Kidney epithelial cell (primary cell): ENCODE data around the gene COL13A1. TPM values are rescaled to one million over a fixed set of nuclear protein-coding genes. Genes with fewer than 3 reads are reported as not detected.

Source experiments
- DNase-seq: peaks from one replicate; pipeline ENCODE4 v3.0.0-alpha.2; 2010; ENCODE audit warnings: low read depth
- H3K27me3 ChIP-seq: 2 replicates; pipeline ENCODE4 v1.6.0; 2011; ENCODE audit warnings: low read length; ENCODE audit not compliant: control insufficient read depth, insufficient read depth
- H3K36me3 ChIP-seq: 2 replicates; pipeline ENCODE4 v1.5.1; 2011; ENCODE audit warnings: low read length; ENCODE audit not compliant: control insufficient read depth, insufficient read depth
- H3K4me3 ChIP-seq: 2 replicates; pipeline ENCODE4 v1.5.1; 2011; ENCODE audit warnings: low read depth, mild to moderate bottlenecking, control low read depth, low read length
- CTCF ChIP-seq: IDR thresholded peaks from 2 replicates; pipeline ENCODE4 v1.5.1; 2011; ENCODE audit warnings: mild to moderate bottlenecking, moderate library complexity, low read length, control low read depth, inconsistent platforms; ENCODE audit not compliant: insufficient read depth, poor library complexity, severe bottlenecking
- total RNA-seq: library from RNA; depleted of rRNA; stranded (reverse); fragments of >200 nt; gene quantifications from 2 replicates; pipeline ENCODE4 v1.2.3, GENCODE V29; 2015

COL13A1 gene
- total RNA-seq, 1 donor from 2014 or later, result 1.7 TPM

- no peak for TF ChIP-seq CTCF
- H3K36me3 ChIP-seq, result no peaks in the 10 kb centered on the region
- no peak overlapping the region for H3K4me3 ChIP-seq
- H3K27me3 ChIP-seq, result no peaks in the 10 kb centered on the region
- DNase-seq, result no peak
Measured at GRCh38 chr10:69939481-69939880, 137.8 kb downstream of the COL13A1 start.

- no peaks in the 10 kb centered on the region for H3K27me3 ChIP-seq
- DNase-seq, result no peak
- H3K4me3 ChIP-seq, result no peak overlapping the region
- H3K36me3 ChIP-seq, result no peaks in the 10 kb centered on the region
- no peak for TF ChIP-seq CTCF
Measured at GRCh38 chr10:69941730-69942129, 140.0 kb downstream of the COL13A1 start.

- no peak for DNase-seq
- Histone ChIP-seq H3K36me3 (no peaks in the 10 kb centered on the region), H3K27me3 (no peaks in the 10 kb centered on the region)
Measured at GRCh38 chr10:69943292-69943820, 141.7 kb downstream of the COL13A1 start.

GRCh38 chr10:69944761-69945160 lies 143.1 kb downstream of the COL13A1 start:
- H3K36me3 ChIP-seq, result no peaks in the 10 kb centered on the region
- no peak for DNase-seq
- H3K4me3 ChIP-seq, result no peak overlapping the region
- TF ChIP-seq CTCF, result no peak
- H3K27me3 ChIP-seq, result no peaks in the 10 kb centered on the region

More at GRCh38 chr10:69943292-69943820, 141.7 kb downstream of the COL13A1 start:
- no peak overlapping the region for H3K4me3 ChIP-seq
- no peak for TF ChIP-seq CTCF

GRCh38 chr10:69948261-69948660 lies 146.6 kb downstream of the COL13A1 start:
- Histone ChIP-seq H3K27me3 (no peaks in the 10 kb centered on the region), H3K4me3 (no peak overlapping the region), H3K36me3 (no peaks in the 10 kb centered on the region)
- no peak for DNase-seq
- TF ChIP-seq CTCF, result no peak

GRCh38 chr10:69949770-69950169 lies 148.1 kb downstream of the COL13A1 start:
- no peak for TF ChIP-seq CTCF
- H3K4me3 ChIP-seq, result no peak overlapping the region
- H3K27me3 ChIP-seq, result no peaks in the 10 kb centered on the region
- no peak for DNase-seq
- H3K36me3 ChIP-seq, result no peaks in the 10 kb centered on the region
